HG03280 (cell line): ENCODE measurements around the gene DEPDC5.

ENCODE experiments used
- ATAC-seq: cut with Tn5 transposase; IDR thresholded peaks from one replicate; pipeline ENCODE4 v1.9.1; 2021; ENCODE audit warnings: mild to moderate bottlenecking, moderate library complexity; ENCODE audit not compliant: unreplicated experiment

DEPDC5 gene

DNA sequence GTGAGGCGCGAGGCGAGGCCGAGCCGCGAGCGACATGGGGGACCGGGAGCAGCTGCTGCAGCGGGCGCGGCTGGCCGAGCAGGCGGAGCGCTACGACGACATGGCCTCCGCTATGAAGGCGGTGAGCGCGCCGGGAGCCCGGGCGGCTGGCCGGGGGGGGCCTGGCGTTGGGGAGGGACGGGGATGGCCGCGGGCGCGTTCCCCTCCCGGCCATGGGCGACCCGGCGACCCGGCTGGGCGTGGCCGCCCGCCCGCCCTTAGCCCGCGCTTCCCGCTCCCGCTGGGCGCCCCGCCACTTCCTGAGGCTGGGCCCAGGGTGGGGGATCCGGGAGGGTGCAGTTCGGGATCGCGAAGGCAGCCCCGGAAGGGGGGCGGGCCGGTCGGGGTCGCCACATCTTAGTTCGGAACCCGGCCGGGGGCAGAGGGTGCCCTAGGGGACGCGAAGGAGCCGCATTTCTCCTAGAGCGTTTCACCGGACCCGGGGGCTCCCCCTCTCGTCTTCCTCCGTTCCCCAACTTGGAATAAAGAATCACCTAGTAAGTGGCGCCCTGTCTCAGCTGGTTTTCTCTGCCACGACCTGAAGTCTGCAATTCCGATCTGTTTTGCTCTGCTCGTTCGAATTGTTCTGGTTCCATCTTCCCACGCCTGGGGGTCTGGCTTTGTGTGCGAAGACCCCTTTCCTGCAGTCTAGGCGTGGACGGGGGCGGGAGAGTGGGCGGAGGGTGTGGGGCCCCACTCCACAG is 191.1 kb downstream of the DEPDC5 start:
- ATAC-seq, result peak; percentile 21

DNA sequence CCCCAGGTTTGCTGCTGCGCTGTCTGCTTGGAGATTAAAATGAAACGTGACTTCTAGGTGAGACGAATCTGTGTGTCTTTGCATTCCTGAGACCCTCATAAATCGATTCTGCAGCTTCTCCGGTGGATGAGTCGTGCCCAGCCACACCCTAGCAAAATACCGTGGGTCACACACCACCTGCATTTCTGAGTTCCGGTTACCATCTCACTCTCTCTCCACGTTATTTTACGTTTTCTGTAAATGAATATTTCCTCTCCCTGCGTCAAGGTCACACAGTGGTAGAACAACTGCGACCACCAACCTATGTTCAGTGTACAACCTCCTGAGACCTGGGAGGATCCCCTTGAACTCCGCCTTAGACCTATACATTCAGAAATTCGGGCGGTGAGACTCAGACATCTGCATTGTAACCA is 191.6 kb downstream of the DEPDC5 start:
- ATAC-seq, result no peak

DNA sequence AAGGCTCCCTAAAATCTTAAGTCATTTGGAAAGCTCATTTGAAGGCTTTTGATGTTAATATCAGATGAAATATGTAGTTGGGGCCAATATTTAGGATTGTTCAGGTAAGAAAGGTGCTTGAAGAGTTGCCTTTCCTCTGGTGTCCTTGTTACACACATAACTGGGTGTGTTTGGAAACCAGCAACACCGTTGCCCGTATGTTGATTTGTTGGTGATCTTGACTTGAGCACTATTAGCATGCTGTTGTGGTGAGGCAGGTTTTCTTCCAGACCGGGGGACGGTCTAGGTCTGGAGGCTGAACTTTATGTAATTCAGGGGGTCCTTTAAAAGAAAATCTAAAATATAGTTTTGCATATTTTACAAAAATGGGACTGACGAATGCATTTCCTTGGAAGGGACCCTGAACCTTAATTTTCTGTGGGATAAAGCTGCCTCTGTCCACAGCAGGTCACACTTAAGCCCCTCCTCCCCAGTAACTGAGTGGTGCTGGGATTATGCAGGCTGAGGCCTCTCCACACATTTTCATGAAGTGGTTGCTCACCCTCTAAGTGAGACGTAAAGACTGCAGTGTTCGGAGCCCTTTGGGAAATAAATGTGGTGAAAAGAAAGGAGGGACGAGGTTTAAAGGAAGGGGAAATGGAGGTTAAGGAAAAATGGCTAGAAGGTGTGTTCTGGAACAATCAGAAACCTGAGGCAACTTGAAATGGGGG is 192.3 kb downstream of the DEPDC5 start:
- ATAC-seq, result no peak

DNA sequence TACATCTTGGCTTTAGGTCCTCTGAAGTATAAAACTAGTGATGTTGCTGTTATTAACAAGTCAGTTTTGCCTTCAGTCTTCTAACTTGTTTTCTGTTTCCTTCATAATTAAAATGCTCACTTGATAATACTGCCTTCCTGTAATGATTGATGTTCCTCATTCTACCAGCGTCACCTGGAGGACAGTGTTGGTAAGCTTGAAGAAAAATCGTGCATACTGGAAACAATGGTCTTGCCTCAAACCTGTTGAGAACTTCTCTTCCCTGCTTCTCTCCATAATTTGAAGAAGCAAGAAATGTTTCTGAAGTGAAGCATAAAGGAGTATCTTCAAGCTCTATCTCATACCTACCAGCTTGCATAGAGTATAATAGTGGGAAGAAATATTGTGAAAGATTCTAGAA is 193.5 kb downstream of the DEPDC5 start:
- ATAC-seq, result no peak

DNA sequence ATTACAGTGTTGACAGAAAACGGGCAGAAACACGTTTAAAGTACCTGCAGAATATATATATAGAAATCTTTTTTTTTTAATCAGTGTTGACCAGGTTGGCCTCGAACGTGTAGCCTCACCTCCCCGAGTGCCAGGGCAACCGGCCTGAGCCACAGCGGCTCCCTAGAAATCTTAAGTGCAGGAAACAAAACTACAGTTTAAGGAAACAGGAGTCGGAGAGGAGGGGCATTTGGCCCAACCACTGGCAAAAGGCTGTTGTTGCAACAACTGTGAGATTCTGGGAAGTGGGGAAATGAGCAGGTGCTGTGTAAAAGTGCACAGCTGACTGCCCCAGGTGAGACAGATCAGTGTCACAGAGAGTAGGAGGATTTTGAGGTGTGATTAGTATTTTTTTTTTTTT is 194.2 kb downstream of the DEPDC5 start:
- no peak for ATAC-seq

DNA sequence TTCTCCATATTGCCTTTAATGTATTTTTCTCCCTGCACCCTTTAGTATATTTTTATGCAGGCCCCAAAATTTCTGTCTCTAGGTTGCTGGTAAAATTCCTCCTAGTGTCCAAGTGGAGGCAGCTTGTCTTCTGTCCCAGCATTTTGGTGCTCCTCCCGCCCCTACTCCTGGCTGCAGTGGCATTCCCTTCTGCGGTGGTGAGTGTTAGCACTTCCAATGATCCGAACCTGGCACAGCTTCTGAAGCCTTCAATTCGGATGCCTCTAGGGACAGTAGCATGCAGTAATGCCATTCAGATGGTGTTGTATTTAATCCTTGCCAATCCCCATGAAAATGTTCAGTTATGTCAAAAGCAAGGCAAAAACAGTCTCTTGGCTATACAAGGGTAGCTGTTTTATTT is 196.4 kb downstream of the DEPDC5 start:
- ATAC-seq, result no peak

DNA sequence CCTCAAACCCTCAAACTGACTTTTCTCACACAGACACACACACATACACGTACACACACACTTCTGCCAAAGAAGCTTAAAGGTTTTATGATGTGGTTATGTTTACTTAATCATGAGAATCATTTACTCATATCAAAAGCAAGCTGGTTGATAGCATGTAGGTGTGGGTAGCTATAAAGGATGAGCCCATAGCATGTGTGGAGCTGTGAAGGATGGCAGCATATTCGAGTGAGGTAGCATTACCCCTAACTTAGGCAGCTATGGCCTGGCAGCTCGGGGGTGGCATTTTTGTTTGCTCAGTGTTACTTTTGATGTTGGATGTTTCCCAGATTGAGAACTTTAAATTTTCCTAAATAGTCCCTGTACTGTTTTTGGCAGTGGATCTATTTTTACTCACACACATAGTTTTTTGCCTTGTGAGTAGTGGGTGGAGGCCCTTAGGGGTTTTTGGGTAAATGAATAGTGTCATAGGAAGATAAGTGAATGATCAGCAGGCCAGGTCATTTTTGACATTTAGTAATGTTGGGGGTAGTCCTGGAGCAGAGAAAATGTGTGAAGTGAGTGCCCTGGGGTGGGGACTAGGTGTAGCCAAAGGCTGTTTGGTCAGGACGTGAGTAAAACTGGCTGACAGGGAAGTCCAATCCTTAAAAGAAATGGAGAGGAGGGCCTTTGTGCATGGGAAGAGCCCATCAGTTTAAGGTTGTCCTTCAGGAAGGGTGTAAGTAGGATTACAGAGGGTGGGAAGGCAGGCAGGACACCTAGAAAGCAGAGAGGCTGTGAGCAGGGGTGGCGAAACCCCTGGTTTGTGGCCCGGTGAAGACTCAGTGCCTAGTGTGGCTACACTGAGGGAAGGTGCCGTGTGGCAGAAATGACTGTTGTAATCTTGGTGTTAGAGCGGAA is 197.6 kb downstream of the DEPDC5 start:
- ATAC-seq, result no peak

DNA sequence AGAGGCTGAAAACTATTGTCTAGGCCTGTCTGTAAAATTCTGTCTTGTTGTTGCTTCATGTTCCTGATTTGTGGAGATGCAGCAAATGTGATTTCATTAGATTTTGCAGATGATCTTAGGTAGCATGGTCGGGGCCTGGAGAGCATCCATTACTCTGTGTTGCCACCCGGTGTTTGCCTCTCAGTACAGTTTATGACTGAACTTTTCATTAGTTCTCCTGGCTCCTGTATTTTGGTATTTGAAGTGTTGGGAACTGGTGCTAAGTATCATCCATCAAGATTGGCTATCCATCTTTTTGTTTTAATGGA is 198.2 kb downstream of the DEPDC5 start:
- ATAC-seq, result no peak

DNA sequence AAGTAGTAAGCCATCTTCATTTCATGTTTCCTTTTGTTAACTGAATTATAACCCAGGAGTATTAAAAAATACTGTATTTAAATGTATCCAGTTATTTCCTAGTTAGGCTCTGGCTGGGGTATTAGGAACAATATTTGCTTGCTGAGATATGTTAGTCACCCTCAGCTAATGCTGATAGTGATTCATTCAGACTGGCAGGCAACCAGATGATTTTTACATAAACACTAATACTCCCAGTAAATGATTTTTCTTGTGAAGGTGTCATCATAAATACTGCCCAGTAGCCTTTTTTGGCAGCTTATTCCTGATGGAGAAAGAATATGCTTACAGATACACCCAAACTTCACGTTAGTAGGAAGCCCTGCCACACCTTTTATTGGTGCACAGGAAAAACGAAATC is 198.7 kb downstream of the DEPDC5 start:
- ATAC-seq, result no peak

DNA sequence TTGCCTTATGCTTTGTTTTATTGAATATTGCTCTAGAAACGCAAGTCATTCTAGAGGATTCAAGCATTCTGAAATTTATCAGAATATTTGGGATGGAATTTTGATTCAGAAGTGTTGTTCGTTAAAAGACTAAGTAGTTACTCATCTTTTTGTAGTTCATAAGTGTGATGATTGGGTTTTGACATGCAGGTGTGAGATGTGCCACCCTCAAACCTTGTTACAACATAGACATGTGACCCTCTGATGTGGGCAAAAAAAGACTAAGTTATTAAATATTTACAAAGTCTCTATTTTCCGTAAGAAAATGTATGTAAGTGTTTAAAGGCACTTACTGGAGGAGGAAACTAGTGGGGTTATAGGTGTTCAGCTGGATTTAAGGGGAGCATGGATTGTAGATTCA is 199.4 kb downstream of the DEPDC5 start:
- ATAC-seq, result no peak

DNA sequence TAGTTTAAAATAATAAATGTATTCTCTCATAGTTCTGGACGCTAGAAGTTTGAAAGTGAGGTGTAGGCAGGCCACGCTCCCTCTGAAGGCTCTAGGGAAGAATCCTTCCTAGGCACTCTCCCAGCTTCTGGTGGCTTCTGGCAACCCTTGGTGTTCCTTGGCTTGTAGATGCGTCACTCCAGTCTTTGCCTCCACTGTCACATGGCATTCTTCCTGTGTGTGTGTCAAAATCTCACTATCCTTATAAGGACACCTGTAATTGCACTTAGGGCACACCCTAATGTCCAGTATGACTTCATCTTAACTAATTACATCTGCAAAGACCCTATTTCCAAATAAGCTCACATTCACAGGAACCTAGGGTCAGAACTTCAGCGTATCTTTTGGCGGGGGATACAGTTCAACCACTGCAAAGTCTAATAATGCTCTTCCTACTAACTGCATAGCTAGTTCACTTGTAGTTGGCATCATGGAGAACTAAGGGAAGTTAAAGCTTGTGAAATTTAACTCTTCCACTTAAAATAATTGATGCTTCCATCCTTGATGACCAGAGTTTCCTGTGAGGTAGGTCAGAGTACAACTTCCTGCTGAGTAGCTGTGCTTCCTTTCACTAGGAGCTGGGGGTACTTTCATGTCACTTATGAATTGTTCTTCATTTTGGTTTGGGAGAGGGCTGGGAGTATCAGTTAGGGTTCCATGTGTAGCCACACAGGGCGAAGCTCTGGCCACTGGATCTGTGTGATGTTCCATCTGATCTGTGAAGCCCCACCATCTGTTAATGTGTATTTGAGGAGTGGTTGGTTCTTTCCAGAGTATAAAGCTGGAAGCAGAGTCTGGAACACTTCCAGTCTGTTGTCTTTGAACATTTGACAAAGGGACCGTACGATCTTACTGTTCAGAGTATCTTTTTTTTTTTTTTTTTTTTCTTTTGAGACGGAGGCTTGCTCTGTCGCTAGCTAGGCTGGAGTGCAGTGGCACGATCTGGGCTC is 201.0 kb downstream of the DEPDC5 start:
- no peak for ATAC-seq

DNA sequence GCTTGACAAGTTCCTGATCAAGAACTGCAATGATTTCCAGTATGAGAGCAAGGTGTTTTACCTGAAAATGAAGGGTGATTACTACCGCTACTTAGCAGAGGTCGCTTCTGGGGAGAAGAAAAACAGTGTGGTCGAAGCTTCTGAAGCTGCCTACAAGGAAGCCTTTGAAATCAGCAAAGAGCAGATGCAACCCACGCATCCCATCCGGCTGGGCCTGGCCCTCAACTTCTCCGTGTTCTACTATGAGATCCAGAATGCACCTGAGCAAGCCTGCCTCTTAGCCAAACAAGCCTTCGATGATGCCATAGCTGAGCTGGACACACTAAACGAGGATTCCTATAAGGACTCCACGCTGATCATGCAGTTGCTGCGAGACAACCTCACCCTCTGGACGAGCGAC is 202.5 kb downstream of the DEPDC5 start:
- ATAC-seq, result no peak
